ENCODE results near the gene NFAT5. TPM values are rescaled to one million over a fixed set of nuclear protein-coding genes. Genes with fewer than 3 reads are reported as not detected.

NFAT5 gene
- total and polyA plus RNA-seq, 12 donors: 1.9 to 79.4 (median 50.7) TPM

DNA sequence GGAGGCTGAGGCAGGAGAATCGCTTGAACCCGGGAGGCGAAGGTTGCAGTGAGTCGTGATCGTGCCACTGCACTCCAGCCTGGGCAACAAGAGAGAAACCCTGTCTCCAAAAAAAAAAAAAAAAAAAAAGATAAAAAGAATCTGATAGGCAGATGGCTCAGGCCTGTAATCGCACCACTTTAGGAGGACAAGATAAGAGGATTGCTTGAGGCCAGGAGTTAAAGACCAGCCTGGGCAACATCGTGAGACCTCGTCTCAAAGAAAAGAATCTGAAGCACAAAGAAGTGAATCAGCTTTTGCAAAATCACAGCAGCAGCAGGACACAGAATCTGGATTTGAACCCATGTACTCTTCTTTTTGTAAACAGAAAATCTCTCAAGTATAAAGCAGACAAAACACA lies 181.3 kb downstream of the NFAT5 start:
- Histone ChIP-seq H3K36me3 (replicated peaks in 1 of 2) (peaks cover 0 to 94% of the 10 kb centered on the region in 2 donors), H3K4me3 (no peak overlapping the region), H3K27ac (peak overlapping the region in 4 of 5 donors; percentile 24 to 70 (median 60)), H3K27me3 (no peaks in the 10 kb centered on the region), H3K4me1 (replicated peaks in 1 of 2) (peaks cover 16 to 31% of the 10 kb centered on the region in 2 donors), H3K9me3 (replicated peaks in 1 of 3) (no peaks in the 10 kb centered on the region)
- WGBS, 4 donors: 42 to 50% (median 46%) methylated on average over 8 of the region's 8 CpGs
- intact Hi-C loops (cut with DNase I): no loop called here
- peak in 5 of 7 donors; percentile 50 to 76 (median 55) for DNase-seq
- TF ChIP-seq, protein P1, sequence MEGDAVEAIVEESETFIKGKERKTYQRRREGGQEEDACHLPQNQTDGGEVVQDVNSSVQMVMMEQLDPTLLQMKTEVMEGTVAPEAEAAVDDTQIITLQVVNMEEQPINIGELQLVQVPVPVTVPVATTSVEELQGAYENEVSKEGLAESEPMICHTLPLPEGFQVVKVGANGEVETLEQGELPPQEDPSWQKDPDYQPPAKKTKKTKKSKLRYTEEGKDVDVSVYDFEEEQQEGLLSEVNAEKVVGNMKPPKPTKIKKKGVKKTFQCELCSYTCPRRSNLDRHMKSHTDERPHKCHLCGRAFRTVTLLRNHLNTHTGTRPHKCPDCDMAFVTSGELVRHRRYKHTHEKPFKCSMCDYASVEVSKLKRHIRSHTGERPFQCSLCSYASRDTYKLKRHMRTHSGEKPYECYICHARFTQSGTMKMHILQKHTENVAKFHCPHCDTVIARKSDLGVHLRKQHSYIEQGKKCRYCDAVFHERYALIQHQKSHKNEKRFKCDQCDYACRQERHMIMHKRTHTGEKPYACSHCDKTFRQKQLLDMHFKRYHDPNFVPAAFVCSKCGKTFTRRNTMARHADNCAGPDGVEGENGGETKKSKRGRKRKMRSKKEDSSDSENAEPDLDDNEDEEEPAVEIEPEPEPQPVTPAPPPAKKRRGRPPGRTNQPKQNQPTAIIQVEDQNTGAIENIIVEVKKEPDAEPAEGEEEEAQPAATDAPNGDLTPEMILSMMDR (IDR thresholded peaks at IDR 0.05): no peak
- peak in 1 of 2 donors; percentile 30 for TF ChIP-seq POLR2A (IDR thresholded peaks at IDR 0.05)

GRCh38 chr16:69748694-69749345 lies 183.1 kb downstream of the NFAT5 start:
- TF ChIP-seq, protein P1 (IDR thresholded peaks at IDR 0.05): no peak
- no peak for TF ChIP-seq POLR2A (IDR thresholded peaks at IDR 0.05)
- Histone ChIP-seq H3K4me1 (replicated peaks in 1 of 2) (peaks cover 18 to 29% of the 10 kb centered on the region in 2 donors), H3K27me3 (no peaks in the 10 kb centered on the region), H3K4me3 (no peak overlapping the region), H3K36me3 (replicated peaks in 1 of 2) (peaks cover 0 to 78% of the 10 kb centered on the region in 2 donors), H3K27ac (peak overlapping the region in 2 of 5 donors; percentile 12 to 34), H3K9me3 (replicated peaks in 1 of 3) (no peaks in the 10 kb centered on the region)
- intact Hi-C loops (cut with DNase I): no loop called here
- 73 to 77% (median 75%) methylated on average over 19 to 20 of the region's 20 CpGs for WGBS, 4 donors
- peak in 1 of 7 donors; percentile 18 for DNase-seq

GRCh38 chr16:69754143-69754468 lies 188.3 kb downstream of the NFAT5 start:
- peaks cover 0 to 30% of the 10 kb centered on the region in 2 donors for H3K36me3 ChIP-seq (replicated peaks in 1 of 2)
- H3K9me3 ChIP-seq (replicated peaks in 1 of 3): no peaks in the 10 kb centered on the region
- intact Hi-C loops (cut with DNase I): loop anchor here (2.0 to 10.0 kb wide), 3 partner anchors 42 to 359 kb away; no protein-coding TSS in a partner anchor
- peak overlapping the region in 4 of 5 donors; percentile 20 to 86 (median 78) for H3K27ac ChIP-seq
- TF ChIP-seq, protein P1 (IDR thresholded peaks at IDR 0.05): no peak
- TF ChIP-seq POLR2A (IDR thresholded peaks at IDR 0.05): no peak
- H3K4me3 ChIP-seq: peak overlapping the region in 3 of 4 donors; percentile 76 to 100 (median 84)
- H3K27me3 ChIP-seq: no peaks in the 10 kb centered on the region
- 8 to 11% (median 8%) methylated on average over 4 of the region's 4 CpGs for WGBS, 4 donors
- H3K4me1 ChIP-seq (replicated peaks in 1 of 2): peaks cover 12 to 24% of the 10 kb centered on the region in 2 donors
- no peak for DNase-seq

MicroRNAs within 50 kb of the gene (microRNA counts, 767-probe panel; counts per million panel counts)
- 0 counts per million in 2 donors for microRNA hsa-miR-1538

Small RNA genes lying within 50 kb of the gene (microRNA-seq; reads per million reads assigned to microRNA genes)
- gene MIR1538: 0.38 to 4.8 (median 0.89) reads per million in 3 donors

Small RNA genes lying within 50 kb of the gene (small RNA-seq; reads per million reads assigned to genes)
- 0 reads per million in 2 donors for gene MIR1538

Other genes starting within 250 kb of the NFAT5 start
- gene PDF, start 235.4 kb upstream of the NFAT5 start, total RNA-seq: 10 to 100 TPM in 8 of 9 donors, 1 to 10 TPM in 1; 9.7 to 61.9 (median 23.1) TPM
- 1 to 10 TPM; 1.2 to 4.2 (median 2.0) TPM for gene PDF, start 235.4 kb upstream of the NFAT5 start, polyA plus RNA-seq
- gene COG8, start 226.4 kb upstream of the NFAT5 start, total RNA-seq: 10 to 100 TPM; 41.2 to 85.3 (median 55.4) TPM
- 10 to 100 TPM; 26.1 to 30.1 (median 28.0) TPM for gene COG8, start 226.4 kb upstream of the NFAT5 start, polyA plus RNA-seq
- 10 to 100 TPM; 10.5 to 38.0 (median 21.7) TPM for gene NIP7, start 226.2 kb upstream of the NFAT5 start, total RNA-seq
- gene NIP7, start 226.2 kb upstream of the NFAT5 start, polyA plus RNA-seq: 10 to 100 TPM; 12.4 to 28.3 (median 13.6) TPM
- gene TMED6, start 214.2 kb upstream of the NFAT5 start, total RNA-seq: under 1 TPM in 5 of 9 donors, not detected in 4; 0.22 to 0.56 (median 0.42) TPM
- 1 to 10 TPM in 1 of 3 donors, under 1 TPM in 1, not detected in 1; 0.22 to 2.5 TPM for gene TMED6, start 214.2 kb upstream of the NFAT5 start, polyA plus RNA-seq
- 10 to 100 TPM; 11.0 to 38.0 (median 24.3) TPM for gene TERF2, start 180.0 kb upstream of the NFAT5 start, total RNA-seq
- 10 to 100 TPM; 11.1 to 50.1 (median 12.4) TPM for gene TERF2, start 180.0 kb upstream of the NFAT5 start, polyA plus RNA-seq
- 100 to 1,000 TPM; 153 to 763 (median 441) TPM for gene CYB5B, start 141.3 kb upstream of the NFAT5 start, total RNA-seq
- gene CYB5B, start 141.3 kb upstream of the NFAT5 start, polyA plus RNA-seq: 1,000 to 10,000 TPM in 1 of 3 donors, 100 to 1,000 TPM in 2; 247 to 1,039 (median 489) TPM
- gene NQO1, start 160.6 kb downstream of the NFAT5 start, total RNA-seq: 100 to 1,000 TPM in 4 of 9 donors, 10 to 100 TPM in 5; 52.1 to 226 (median 93.5) TPM
- 100 to 1,000 TPM in 2 of 3 donors, 10 to 100 TPM in 1; 22.0 to 171 (median 102) TPM for gene NQO1, start 160.6 kb downstream of the NFAT5 start, polyA plus RNA-seq
- gene NOB1, start 189.0 kb downstream of the NFAT5 start, total RNA-seq: 10 to 100 TPM; 26.9 to 98.4 (median 76.4) TPM
- gene NOB1, start 189.0 kb downstream of the NFAT5 start, polyA plus RNA-seq: 10 to 100 TPM; 29.5 to 68.1 (median 38.6) TPM
- 10 to 100 TPM; 40.5 to 99.8 (median 77.7) TPM for gene WWP2, start 196.4 kb downstream of the NFAT5 start, total RNA-seq
- 10 to 100 TPM; 28.3 to 45.7 (median 31.6) TPM for gene WWP2, start 196.4 kb downstream of the NFAT5 start, polyA plus RNA-seq